ENCODE data around the gene ADAMTS2.

ADAMTS2 gene

DNA sequence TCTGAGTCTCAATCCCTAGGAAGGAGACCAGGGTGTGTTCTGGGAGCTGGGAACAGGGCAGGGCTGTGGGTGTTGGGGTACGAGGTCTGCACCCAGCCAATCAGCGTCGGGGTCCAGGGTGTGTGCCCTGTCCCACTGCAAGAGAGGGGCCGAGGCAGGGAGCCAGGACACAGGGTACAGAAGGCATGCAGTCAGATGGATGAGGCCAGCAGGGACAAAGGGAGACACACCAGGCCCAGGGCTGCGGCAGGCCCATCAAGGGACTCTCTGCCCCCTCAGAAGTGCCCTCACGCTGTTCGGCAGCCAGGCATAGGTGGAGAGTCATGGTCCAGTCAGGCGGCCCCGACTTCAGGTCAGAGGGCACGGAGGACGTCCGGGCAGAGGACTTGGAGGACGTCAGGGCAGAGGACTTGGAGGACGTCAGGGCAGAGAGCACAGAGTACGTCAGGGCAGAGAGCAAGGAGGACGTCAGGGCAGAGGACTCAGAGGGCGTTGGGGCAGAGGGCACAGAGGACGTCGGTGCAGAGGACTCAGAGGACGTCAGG, 28.8 kb upstream of the ADAMTS2 start:
- peak overlapping the region; percentile 3 for H2BK15ac ChIP-seq (ENCODE audit: low read length)
- H3K9ac ChIP-seq (ENCODE audit: low read depth, low read length, poor library complexity) = peak overlapping the region; percentile 35
- peaks cover 0 to 8% of the 10 kb centered on the region in 2 donors for H3K4me1 ChIP-seq (ENCODE audit: control insufficient read depth in 2 of 2, insufficient read depth in 1 of 2, low read depth in 1 of 2, low read length in 2 of 2)
- no CpG with 5 or more reads among the region's 20 CpGs for WGBS, 2 donors (ENCODE audit: extremely low coverage in 2 of 2, insufficient read length in 2 of 2, insufficient replicate concordance in 1 of 2)
- H2BK5ac ChIP-seq (ENCODE audit: low read length) = no peak overlapping the region
- no peak overlapping the region for H3K4me3 ChIP-seq (ENCODE audit: low read length in 2 of 2)
- peak overlapping the region; percentile 41 for H2AK5ac ChIP-seq (ENCODE audit: low read depth, low read length)
- H2AFZ ChIP-seq (ENCODE audit: low read length) = no peak overlapping the region
- peak overlapping the region; percentile 96 for H4K91ac ChIP-seq (ENCODE audit: low read depth, low read length, poor library complexity)
- H3K18ac ChIP-seq (ENCODE audit: low read length) = peak overlapping the region; percentile 67
- H2BK12ac ChIP-seq (ENCODE audit: low read length) = peak overlapping the region; percentile 91
- H3K9me3 ChIP-seq (replicated peaks in 1 of 2; ENCODE audit: control insufficient read depth in 2 of 2, insufficient read depth in 1 of 2, low read depth in 1 of 2, low read length in 2 of 2) = no peaks in the 10 kb centered on the region
- DNase-seq (ENCODE audit: low spot score) = no peak
- no peak overlapping the region for H3K4me2 ChIP-seq (ENCODE audit: insufficient read depth, low read length, poor library complexity, severe bottlenecking)
- peak overlapping the region; percentile 6 for H2BK120ac ChIP-seq (ENCODE audit: low read depth, low read length)
- peak overlapping the region; percentile 86 for H3K4ac ChIP-seq (ENCODE audit: low read length)
- H3K27ac ChIP-seq (replicated peaks; ENCODE audit: low read length) = no peak overlapping the region
- H3K14ac ChIP-seq (ENCODE audit: low read length) = peak overlapping the region; percentile 60
- H3K36me3 ChIP-seq (replicated peaks in 1 of 2; ENCODE audit: control insufficient read depth in 2 of 2, insufficient read depth in 2 of 2, low read length in 2 of 2) = no peaks in the 10 kb centered on the region
- H3K79me1 ChIP-seq (ENCODE audit: low read depth, low read length) = no peaks in the 10 kb centered on the region
- H4K8ac ChIP-seq (ENCODE audit: low read depth, low read length) = peak overlapping the region; percentile 54
- peak overlapping the region; percentile 95 for H3K23ac ChIP-seq (ENCODE audit: low read depth, low read length, poor library complexity)
- H3K27me3 ChIP-seq (ENCODE audit: control insufficient read depth in 3 of 3, insufficient read depth in 3 of 3, low read depth in 1 of 3, low read length in 3 of 3) = peaks cover 0 to 3% (median 0%) of the 10 kb centered on the region in 3 experiments

DNA sequence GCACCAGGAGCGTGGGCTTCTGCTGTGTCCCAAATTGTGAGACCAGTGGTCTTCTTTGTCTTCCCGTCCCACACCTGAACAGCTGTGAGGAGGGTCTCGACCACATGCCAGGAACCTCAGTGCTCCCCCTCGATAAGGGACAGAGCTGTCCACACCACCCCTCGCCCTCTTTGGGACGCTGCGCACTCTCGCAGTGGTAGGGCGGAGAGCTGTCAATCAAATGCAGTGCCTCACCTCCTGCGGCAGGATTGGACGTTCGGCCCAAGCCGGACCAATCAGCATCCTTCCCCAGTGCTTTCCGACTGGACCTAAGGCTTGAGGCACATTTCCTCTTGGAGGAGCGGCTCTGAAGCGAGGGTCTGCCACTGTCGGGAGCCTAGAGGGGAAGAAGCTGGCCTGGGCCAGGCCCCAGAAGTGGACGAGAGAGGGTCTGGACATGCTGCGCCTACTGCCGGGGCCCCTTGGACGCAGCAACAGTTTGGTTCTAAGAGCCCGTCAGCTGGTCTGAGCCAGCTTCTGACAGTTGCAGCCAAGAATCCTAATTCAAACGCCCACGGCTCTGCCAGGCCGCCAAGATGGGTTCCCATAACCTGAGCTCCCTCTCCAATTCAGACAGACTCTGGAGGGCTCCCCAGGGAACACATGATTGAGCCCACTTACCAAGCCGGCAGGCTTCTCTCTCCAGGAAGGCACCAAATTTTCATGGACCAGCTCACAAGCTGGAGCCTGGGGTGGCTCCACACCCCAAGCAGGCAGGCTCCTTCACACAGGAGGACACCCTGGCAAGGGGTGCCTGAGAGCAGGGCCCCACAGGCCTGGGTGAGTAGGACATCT, 28.1 kb upstream of the ADAMTS2 start:
- H2AK5ac ChIP-seq (ENCODE audit: low read depth, low read length) = peak overlapping the region; percentile 39
- no peak overlapping the region for H3K9ac ChIP-seq (ENCODE audit: low read depth, low read length, poor library complexity)
- no peaks in the 10 kb centered on the region for H3K79me1 ChIP-seq (ENCODE audit: low read depth, low read length)

DNA sequence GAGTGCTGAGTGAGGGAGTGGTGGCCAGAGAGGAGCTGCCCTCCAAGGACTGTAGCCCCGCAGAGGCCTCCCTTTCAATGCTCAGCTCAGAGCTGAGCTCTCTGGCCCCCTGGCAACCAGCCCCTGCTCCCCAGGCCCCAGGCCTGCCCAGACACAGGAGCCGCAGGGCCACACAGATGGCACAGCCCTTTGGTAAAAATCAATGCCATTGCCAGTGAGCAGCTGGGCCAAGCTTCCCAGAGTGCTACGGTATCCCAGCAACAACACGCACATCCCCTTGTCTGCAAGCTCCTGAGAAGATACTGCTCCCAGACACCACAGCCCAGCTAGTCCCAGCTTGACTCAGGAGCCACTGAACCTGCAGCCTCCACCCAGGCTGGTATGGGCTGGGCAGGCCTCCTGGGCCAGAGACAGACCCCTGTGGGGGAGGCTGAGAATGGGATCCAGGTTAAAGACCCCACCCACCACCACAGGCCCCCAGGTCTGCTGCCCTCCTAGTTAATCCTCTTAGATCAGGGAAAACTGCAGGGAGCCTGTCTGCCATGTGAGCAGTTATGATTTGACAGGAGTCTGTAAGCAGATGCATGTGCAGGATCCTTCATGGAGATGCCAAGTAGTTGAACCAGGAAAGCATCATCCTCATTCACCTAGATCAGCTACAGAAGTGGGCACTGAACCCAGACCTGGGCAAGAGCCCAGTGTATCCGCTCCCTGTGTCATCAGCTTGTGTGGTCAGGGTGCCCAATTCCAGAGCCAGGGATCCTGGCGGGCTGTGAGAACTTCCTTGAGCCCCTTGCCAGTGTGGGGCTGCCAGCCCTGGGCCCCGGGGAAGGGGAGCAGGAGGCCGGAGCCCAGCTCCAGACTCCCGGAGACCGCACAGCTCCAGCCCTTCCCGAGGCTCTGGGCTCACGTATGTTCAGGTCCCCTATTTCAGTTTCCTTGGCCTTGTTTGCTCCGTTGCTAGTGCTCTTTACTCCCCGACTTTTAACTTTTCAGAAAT, 26.7 kb upstream of the ADAMTS2 start:
- no peak for DNase-seq (ENCODE audit: low spot score)
- H3K4me2 ChIP-seq (ENCODE audit: insufficient read depth, low read length, poor library complexity, severe bottlenecking) = no peak overlapping the region
- no peak overlapping the region for H2BK5ac ChIP-seq (ENCODE audit: low read length)
- H4K8ac ChIP-seq (ENCODE audit: low read depth, low read length) = no peak overlapping the region
- H3K14ac ChIP-seq (ENCODE audit: low read length) = no peak overlapping the region
- no peak overlapping the region for H3K9ac ChIP-seq (ENCODE audit: low read depth, low read length, poor library complexity)
- no peak overlapping the region for H3K18ac ChIP-seq (ENCODE audit: low read length)
- no peaks in the 10 kb centered on the region for H3K79me1 ChIP-seq (ENCODE audit: low read depth, low read length)
- no CpG with 5 or more reads among the region's 14 CpGs for WGBS, 2 donors (ENCODE audit: extremely low coverage in 2 of 2, insufficient read length in 2 of 2, insufficient replicate concordance in 1 of 2)
- H3K23ac ChIP-seq (ENCODE audit: low read depth, low read length, poor library complexity) = no peak overlapping the region
- H3K9me3 ChIP-seq (replicated peaks in 1 of 2; ENCODE audit: control insufficient read depth in 2 of 2, insufficient read depth in 1 of 2, low read depth in 1 of 2, low read length in 2 of 2) = no peaks in the 10 kb centered on the region
- no peak overlapping the region for H2BK120ac ChIP-seq (ENCODE audit: low read depth, low read length)
- no peak overlapping the region for H2AK5ac ChIP-seq (ENCODE audit: low read depth, low read length)
- no peak overlapping the region for H2BK15ac ChIP-seq (ENCODE audit: low read length)
- no peaks in the 10 kb centered on the region for H3K36me3 ChIP-seq (replicated peaks in 1 of 2; ENCODE audit: control insufficient read depth in 2 of 2, insufficient read depth in 2 of 2, low read length in 2 of 2)
- no peak overlapping the region for H2AFZ ChIP-seq (ENCODE audit: low read length)
- H3K4me1 ChIP-seq (ENCODE audit: control insufficient read depth in 2 of 2, insufficient read depth in 1 of 2, low read depth in 1 of 2, low read length in 2 of 2) = peaks cover 0 to 6% of the 10 kb centered on the region in 2 donors
- no peak overlapping the region for H3K4ac ChIP-seq (ENCODE audit: low read length)
- H3K27ac ChIP-seq (replicated peaks; ENCODE audit: low read length) = no peak overlapping the region
- H2BK12ac ChIP-seq (ENCODE audit: low read length) = no peak overlapping the region
- no peak overlapping the region for H4K91ac ChIP-seq (ENCODE audit: low read depth, low read length, poor library complexity)
- peaks cover 0 to 3% (median 0%) of the 10 kb centered on the region in 3 experiments for H3K27me3 ChIP-seq (ENCODE audit: control insufficient read depth in 3 of 3, insufficient read depth in 3 of 3, low read depth in 1 of 3, low read length in 3 of 3)
- no peak overlapping the region for H3K4me3 ChIP-seq (ENCODE audit: low read length in 2 of 2)

More for the DNA sequence above, 28.1 kb upstream of the ADAMTS2 start:
- no peak overlapping the region for H3K4me3 ChIP-seq (ENCODE audit: low read length in 2 of 2)
- H3K18ac ChIP-seq (ENCODE audit: low read length) = peak overlapping the region; percentile 12
- H3K23ac ChIP-seq (ENCODE audit: low read depth, low read length, poor library complexity) = peak overlapping the region; percentile 14
- no peak overlapping the region for H2BK5ac ChIP-seq (ENCODE audit: low read length)
- H2BK15ac ChIP-seq (ENCODE audit: low read length) = peak overlapping the region; percentile 3
- no peak overlapping the region for H3K4me2 ChIP-seq (ENCODE audit: insufficient read depth, low read length, poor library complexity, severe bottlenecking)
- no peaks in the 10 kb centered on the region for H3K36me3 ChIP-seq (replicated peaks in 1 of 2; ENCODE audit: control insufficient read depth in 2 of 2, insufficient read depth in 2 of 2, low read length in 2 of 2)
- peaks cover 0 to 6% of the 10 kb centered on the region in 2 donors for H3K4me1 ChIP-seq (ENCODE audit: control insufficient read depth in 2 of 2, insufficient read depth in 1 of 2, low read depth in 1 of 2, low read length in 2 of 2)
- H3K27ac ChIP-seq (replicated peaks; ENCODE audit: low read length) = no peak overlapping the region
- DNase-seq (ENCODE audit: low spot score) = no peak
- no peak overlapping the region for H2BK120ac ChIP-seq (ENCODE audit: low read depth, low read length)
- peak overlapping the region; percentile 29 for H2AFZ ChIP-seq (ENCODE audit: low read length)
- no peaks in the 10 kb centered on the region for H3K9me3 ChIP-seq (replicated peaks in 1 of 2; ENCODE audit: control insufficient read depth in 2 of 2, insufficient read depth in 1 of 2, low read depth in 1 of 2, low read length in 2 of 2)
- no peak overlapping the region for H4K8ac ChIP-seq (ENCODE audit: low read depth, low read length)
- H3K4ac ChIP-seq (ENCODE audit: low read length) = no peak overlapping the region
- peaks cover 0 to 3% (median 0%) of the 10 kb centered on the region in 3 experiments for H3K27me3 ChIP-seq (ENCODE audit: control insufficient read depth in 3 of 3, insufficient read depth in 3 of 3, low read depth in 1 of 3, low read length in 3 of 3)
- H3K14ac ChIP-seq (ENCODE audit: low read length) = peak overlapping the region; percentile 57
- H2BK12ac ChIP-seq (ENCODE audit: low read length) = no peak overlapping the region
- H4K91ac ChIP-seq (ENCODE audit: low read depth, low read length, poor library complexity) = no peak overlapping the region
- no CpG with 5 or more reads among the region's 26 CpGs for WGBS, 2 donors (ENCODE audit: extremely low coverage in 2 of 2, insufficient read length in 2 of 2, insufficient replicate concordance in 1 of 2)
